ENCODE data around the gene MAP7D3. TPM values are rescaled to one million over a fixed set of nuclear protein-coding genes. Genes with fewer than 3 reads are reported as not detected.

MAP7D3 gene
- total and polyA plus RNA-seq, 7 donors, result 0.92 to 21.0 (median 11.3) TPM

DNA sequence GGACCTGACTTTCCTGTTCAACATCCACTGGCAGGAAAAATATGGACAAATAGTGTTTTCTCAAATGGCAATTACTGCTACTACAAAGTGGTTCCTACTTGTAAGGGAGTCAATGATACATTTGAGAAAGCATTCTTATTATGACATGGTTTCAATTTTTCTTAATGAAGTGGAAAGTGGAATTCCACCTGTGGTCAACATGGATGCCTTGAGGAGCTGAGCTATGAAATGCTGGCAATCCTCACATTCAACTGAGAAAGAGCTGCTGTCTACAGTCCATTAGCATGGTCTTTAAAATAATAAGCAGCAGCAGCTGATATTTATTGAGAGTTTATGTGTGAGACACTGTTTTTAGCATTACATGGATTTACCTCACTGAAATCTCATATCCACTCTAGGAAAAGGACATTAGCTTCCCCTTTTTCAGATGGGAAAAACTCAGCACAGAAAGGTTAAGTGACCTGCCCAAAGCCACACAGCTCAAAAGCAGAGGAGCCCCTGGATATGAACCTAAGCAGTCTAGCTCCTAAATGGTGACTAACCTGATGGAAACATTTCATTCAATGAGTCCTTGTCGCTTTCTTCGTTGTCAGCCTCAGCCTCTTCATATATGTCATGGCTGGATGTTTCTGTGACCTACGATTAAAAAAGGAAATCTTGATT is 29.2 kb downstream of the MAP7D3 start:
- peaks cover 0 to 69% (median 6%) of the 10 kb centered on the region in 4 donors for H3K36me3 ChIP-seq
- H3K27ac ChIP-seq, result no peak overlapping the region
- TF ChIP-seq POLR2AphosphoS5 (IDR thresholded peaks at IDR 0.05) (no peak), EP300 (IDR thresholded peaks at IDR 0.05) (no peak), CTCF (IDR thresholded peaks at IDR 0.05) (no peak), POLR2A (IDR thresholded peaks at IDR 0.05) (no peak)
- H3K4me3 ChIP-seq, result no peak overlapping the region
- 97 to 98% methylated on average over 3 of the region's 3 CpGs for WGBS, 2 donors
- H3K27me3 ChIP-seq, result no peaks in the 10 kb centered on the region
- intact Hi-C loops (cut with DNase I), result no loop called here
- H3K4me1 ChIP-seq, result no peaks in the 10 kb centered on the region
- no peaks in the 10 kb centered on the region for H3K9me3 ChIP-seq
- DNase-seq, result no peak

GRCh38 chrX:136220951-136221350 is 30.2 kb downstream of the MAP7D3 start:
- Histone ChIP-seq H3K36me3 (peaks cover 0 to 59% (median 6%) of the 10 kb centered on the region in 4 donors), H3K4me3 (no peak overlapping the region), H3K9me3 (no peaks in the 10 kb centered on the region), H3K27me3 (no peaks in the 10 kb centered on the region), H3K4me1 (no peaks in the 10 kb centered on the region), H3K27ac (no peak overlapping the region)
- TF ChIP-seq POLR2A (IDR thresholded peaks at IDR 0.05) (no peak), EP300 (IDR thresholded peaks at IDR 0.05) (no peak), POLR2AphosphoS5 (IDR thresholded peaks at IDR 0.05) (no peak), CTCF (IDR thresholded peaks at IDR 0.05) (no peak)
- WGBS, 2 donors, result 91 to 94% methylated on average over 3 of the region's 3 CpGs
- intact Hi-C loops (cut with DNase I), result no loop called here
- no peak for DNase-seq

DNA sequence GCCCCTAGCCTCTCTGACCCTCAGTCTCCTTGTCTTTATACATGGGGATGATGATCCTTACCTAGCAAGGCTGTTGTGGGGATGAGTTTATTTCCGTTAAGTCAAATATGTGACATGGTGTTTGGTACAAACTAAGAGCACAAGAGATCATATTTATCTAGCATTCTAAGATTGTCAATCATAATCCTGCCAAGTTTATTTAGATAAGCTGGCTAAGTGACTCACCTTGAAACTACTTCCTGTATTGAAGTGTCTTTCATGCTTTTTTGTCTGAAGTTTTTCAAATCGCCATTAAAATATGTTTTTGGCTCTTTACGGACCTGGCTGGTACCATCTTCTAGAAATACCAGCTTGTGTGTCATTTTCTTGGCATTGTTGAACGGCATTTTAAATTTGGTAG is 30.7 kb downstream of the MAP7D3 start:
- Histone ChIP-seq H3K4me1 (no peaks in the 10 kb centered on the region), H3K36me3 (peaks cover 0 to 57% (median 6%) of the 10 kb centered on the region in 4 donors), H3K27me3 (no peaks in the 10 kb centered on the region), H3K4me3 (no peak overlapping the region), H3K9me3 (no peaks in the 10 kb centered on the region), H3K27ac (no peak overlapping the region)
- WGBS, 2 donors, result 55 to 83% methylated on average over 4 of the region's 4 CpGs
- no peak for TF ChIP-seq POLR2AphosphoS5 (IDR thresholded peaks at IDR 0.05)
- no peak for TF ChIP-seq CTCF (IDR thresholded peaks at IDR 0.05)
- no peak for TF ChIP-seq POLR2A (IDR thresholded peaks at IDR 0.05)
- no peak for TF ChIP-seq EP300 (IDR thresholded peaks at IDR 0.05)
- intact Hi-C loops (cut with DNase I), result no loop called here
- DNase-seq, result no peak

GRCh38 chrX:136219893-136220292 is 31.3 kb downstream of the MAP7D3 start:
- H3K27me3 ChIP-seq, result no peaks in the 10 kb centered on the region
- H3K9me3 ChIP-seq, result no peaks in the 10 kb centered on the region
- no peak for TF ChIP-seq EP300 (IDR thresholded peaks at IDR 0.05)
- no peak for TF ChIP-seq POLR2A (IDR thresholded peaks at IDR 0.05)
- TF ChIP-seq CTCF (IDR thresholded peaks at IDR 0.05), result no peak
- TF ChIP-seq POLR2AphosphoS5 (IDR thresholded peaks at IDR 0.05), result no peak
- H3K36me3 ChIP-seq, result peaks cover 0 to 53% (median 6%) of the 10 kb centered on the region in 4 donors
- no peak overlapping the region for H3K27ac ChIP-seq
- H3K4me1 ChIP-seq, result no peaks in the 10 kb centered on the region
- H3K4me3 ChIP-seq, result no peak overlapping the region
- no peak for DNase-seq
- WGBS, 2 donors, result 70 to 86% methylated on average over 5 of the region's 5 CpGs
- intact Hi-C loops (cut with DNase I), result no loop called here

DNA sequence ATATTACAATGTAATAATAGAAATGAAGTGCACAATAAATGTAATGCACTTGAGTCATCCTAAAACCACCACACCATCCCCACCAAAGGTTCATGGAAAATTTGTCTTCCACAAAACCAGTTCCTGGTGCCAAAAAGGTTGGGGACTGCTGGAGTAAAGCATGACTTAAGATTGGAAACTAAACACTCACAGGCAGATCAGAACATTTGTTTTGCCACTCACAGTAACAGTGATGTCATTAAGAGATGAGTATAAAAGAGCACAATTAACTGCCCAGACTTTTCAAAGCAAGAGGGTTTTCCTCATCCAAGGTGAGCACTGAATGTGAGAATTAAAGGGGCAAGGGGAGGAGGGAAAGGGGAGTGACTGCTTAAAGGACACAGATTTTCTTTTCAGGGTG is 35.6 kb downstream of the MAP7D3 start:
- Histone ChIP-seq H3K36me3 (peaks cover 0 to 24% (median 2%) of the 10 kb centered on the region in 4 donors), H3K27ac (peak overlapping the region in 2 of 4 donors; percentile 96 to 99), H3K27me3 (no peaks in the 10 kb centered on the region), H3K9me3 (no peaks in the 10 kb centered on the region), H3K4me3 (no peak overlapping the region), H3K4me1 (peaks cover 0 to 9% (median 6%) of the 10 kb centered on the region in 4 donors)
- TF ChIP-seq POLR2AphosphoS5 (IDR thresholded peaks at IDR 0.05), result no peak
- no peak for TF ChIP-seq CTCF (IDR thresholded peaks at IDR 0.05)
- no peak for TF ChIP-seq POLR2A (IDR thresholded peaks at IDR 0.05)
- TF ChIP-seq EP300 (IDR thresholded peaks at IDR 0.05), result no peak
- intact Hi-C loops (cut with DNase I), result no loop called here
- DNase-seq, result no peak

Measured in sigmoid colon (tissue), 7 donors.